CD4-positive, alpha-beta T cell (primary cell): Measurements from ENCODE around the gene HERC5. TPM values are rescaled to one million over a fixed set of nuclear protein-coding genes. Genes with fewer than 3 reads are reported as not detected.

Experiments used
- ATAC-seq: fragments of 200-7000 bp; cut with Tn5 transposase; one replicate; pipeline ENCODE4 v1.10.0; 2022; ENCODE audit warnings: mild to moderate bottlenecking; ENCODE audit not compliant: poor library complexity
- CTCF ChIA-PET: fragments of 350-600 bp; sonication (Branson Sonifier 250); formaldehyde crosslinking; loops from one replicate; lab custom pipeline; 2021; ENCODE audit warnings: antibody characterized with exemption, inconsistent platforms; lab: Charles Lee
- POLR2A ChIA-PET: fragments of 350-600 bp; sonication (Branson Sonifier 250); formaldehyde crosslinking; loops from one replicate; lab custom pipeline; 2021; ENCODE audit warnings: antibody characterized with exemption, inconsistent platforms; lab: Charles Lee
- DNase-seq, 14 experiments: peaks; one replicate each; pipeline ENCODE4 v3.0.0-alpha.2; 2013 to 2020; ENCODE audit warnings: mixed read lengths in 2 of 14
- H3K27ac ChIP-seq, 2 donors: one replicate each; pipeline versions ENCODE4 v1.5.1 to v1.7.0; 2013; ENCODE audit warnings: low read length in 2 of 2, low read depth in 1 of 2, mild to moderate bottlenecking in 1 of 2
- H3K27me3 ChIP-seq, 2 experiments: 1 replicate in 1 of 2; 2 replicates in 1 of 2; pipeline versions ENCODE4 v1.6.1 to v1.7.0; 2013; ENCODE audit warnings: low read length in 2 of 2, control low read depth in 1 of 2, mild to moderate bottlenecking in 1 of 2, moderate library complexity in 1 of 2; ENCODE audit not compliant: insufficient read depth in 2 of 2, control insufficient read depth in 1 of 2
- H3K36me3 ChIP-seq: one replicate; pipeline ENCODE4 v1.6.1; 2013; ENCODE audit warnings: low read length, control low read depth; ENCODE audit not compliant: insufficient read depth
- H3K4me1 ChIP-seq: one replicate; pipeline ENCODE4 v1.6.1; 2013; ENCODE audit warnings: low read length, control low read depth; ENCODE audit not compliant: insufficient read depth
- H3K4me3 ChIP-seq: one replicate; pipeline ENCODE4 v1.5.1; 2013; ENCODE audit warnings: mild to moderate bottlenecking, low read length, moderate library complexity
- H3K9me3 ChIP-seq, 2 experiments: 1 replicate in 1 of 2; 2 replicates in 1 of 2; pipeline versions ENCODE4 v1.6.1 to v1.7.0; 2013; ENCODE audit warnings: low read length in 2 of 2, mild to moderate bottlenecking in 2 of 2, control low read depth in 1 of 2, moderate library complexity in 1 of 2; ENCODE audit not compliant: control insufficient read depth in 1 of 2, insufficient read depth in 1 of 2
- H3K27ac Mint-ChIP-seq: one replicate; pipeline ENCODE4 v1.8.0; 2020; ENCODE audit warnings: mixed read lengths
- H3K27me3 Mint-ChIP-seq: one replicate; pipeline ENCODE4 v1.8.0; 2021; ENCODE audit warnings: mixed read lengths
- H3K36me3 Mint-ChIP-seq: one replicate; pipeline ENCODE4 v1.8.0; 2021; ENCODE audit warnings: low read depth, mixed read lengths
- H3K4me1 Mint-ChIP-seq: one replicate; pipeline ENCODE4 v1.8.0; 2021; ENCODE audit warnings: low read depth, mixed read lengths
- H3K4me3 Mint-ChIP-seq: one replicate; pipeline ENCODE4 v1.8.0; 2020; ENCODE audit warnings: mild to moderate bottlenecking, mixed read lengths
- H3K9me3 Mint-ChIP-seq: one replicate; pipeline ENCODE4 v1.8.0; 2020; ENCODE audit warnings: mixed read lengths
- CTCF ChIP-seq: fragments of 200-600 bp; IDR thresholded peaks from one replicate; pipeline ENCODE4 v1.8.0; 2022; ENCODE audit warnings: antibody characterized with exemption, mild to moderate bottlenecking
- intact Hi-C, 2 experiments: fragments of 100-400 bp; cut with DNase I in 1 of 2; cut with micrococcal nuclease in 1 of 2; formaldehyde crosslinking; loops; one replicate each; pipeline versions ENCODE4 v1.15.1 to v1.9.0; 2023 to 2025; cut with DNase I, micrococcal nuclease
- total RNA-seq, 174 experiments: library from RNA in 2 of 174; stranded (reverse) in 2 of 174; gene quantifications; one replicate each; pipeline ENCODE4 v1.2.3 and lab custom pipeline; 2021 to 2026

HERC5 gene
- total RNA-seq, 2 experiments from 2014 or later: 23.6 to 23.9 TPM

- no peak for ATAC-seq
- Histone ChIP-seq H3K4me1 (no peaks in the 10 kb centered on the region), H3K4me3 (no peak overlapping the region), H3K9me3 (no peaks in the 10 kb centered on the region), H3K27me3 (no peaks in the 10 kb centered on the region), H3K27ac (no peak overlapping the region), H3K36me3 (no peaks in the 10 kb centered on the region)
- ChIA-PET POLR2A (interaction anchor here (1.4 to 3.4 kb wide), 3 partner anchors 8 to 165 kb away, joined by 3 to 14 read pairs (median 13); partner anchors contain the start of genes HERC5 and PPM1K), CTCF (no interaction called here)
- Mint-ChIP-seq H3K4me3 (no peak overlapping the region), H3K36me3 (no peaks in the 10 kb centered on the region), H3K27ac (no peak overlapping the region), H3K27me3 (no peaks in the 10 kb centered on the region), H3K9me3 (no peaks in the 10 kb centered on the region), H3K4me1 (no peaks in the 10 kb centered on the region)
- no peak for DNase-seq
- no peak for TF ChIP-seq CTCF
- intact Hi-C loops: no loop called here
Observed at GRCh38 chr4:88449290-88449689, 7.6 kb upstream of the HERC5 start.

GRCh38 chr4:88451205-88451604, 5.7 kb upstream of the HERC5 start:
- H3K27ac ChIP-seq: no peak overlapping the region
- H3K4me1 Mint-ChIP-seq: peaks cover 8% of the 10 kb centered on the region
- peaks cover 13% of the 10 kb centered on the region for H3K4me1 ChIP-seq
- no peaks in the 10 kb centered on the region for H3K36me3 ChIP-seq
- no peak overlapping the region for H3K4me3 ChIP-seq
- peaks cover 4% of the 10 kb centered on the region for H3K36me3 Mint-ChIP-seq
- no peak for ATAC-seq
- H3K27ac Mint-ChIP-seq: no peak overlapping the region
- DNase-seq: no peak
- intact Hi-C loops: loop anchor here in 1 of 2 experiments (10.0 kb wide), 1 partner anchor 1516 kb away; the partner anchor contains the start of gene AFF1
- CTCF ChIA-PET: no interaction called here
- H3K9me3 ChIP-seq: no peaks in the 10 kb centered on the region
- no peak overlapping the region for H3K4me3 Mint-ChIP-seq
- POLR2A ChIA-PET: interaction anchor here (1.3 kb wide), 1 partner anchor 167 kb away, joined by 4 read pairs; the partner anchor contains the start of gene PPM1K
- no peaks in the 10 kb centered on the region for H3K27me3 Mint-ChIP-seq
- no peaks in the 10 kb centered on the region for H3K27me3 ChIP-seq
- TF ChIP-seq CTCF: no peak
- no peaks in the 10 kb centered on the region for H3K9me3 Mint-ChIP-seq

DNA sequence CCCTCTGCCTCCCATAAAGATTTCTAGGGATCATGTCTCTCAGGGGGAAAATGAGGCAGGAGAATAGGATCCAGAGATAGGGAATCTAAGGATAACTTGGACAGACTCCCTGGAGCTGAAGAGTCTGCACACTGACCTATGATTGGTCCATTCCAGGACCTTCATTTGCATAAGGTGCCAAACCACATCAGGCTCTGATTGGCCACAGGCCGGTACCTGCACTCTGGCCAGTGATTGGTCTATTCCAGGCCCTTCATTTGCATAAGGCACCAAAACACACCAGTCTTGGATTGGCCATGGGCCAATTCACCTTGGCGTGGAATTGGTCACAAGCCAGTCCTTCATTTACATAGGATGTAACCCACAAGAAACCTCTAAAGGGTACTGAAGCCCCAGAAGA, 4.0 kb upstream of the HERC5 start:
- intact Hi-C loops: loop anchor here in 1 of 2 experiments (10.0 kb wide), 1 partner anchor 1518 kb away; the partner anchor contains the start of gene AFF1
- peaks cover 20% of the 10 kb centered on the region for H3K4me1 ChIP-seq
- H3K4me3 Mint-ChIP-seq: no peak overlapping the region
- no peak overlapping the region for H3K4me3 ChIP-seq
- H3K27ac ChIP-seq: no peak overlapping the region
- POLR2A ChIA-PET: no interaction called here
- H3K27me3 Mint-ChIP-seq: no peaks in the 10 kb centered on the region
- DNase-seq (no peak), ATAC-seq (no peak)
- peaks cover 15% of the 10 kb centered on the region for H3K36me3 Mint-ChIP-seq
- no peaks in the 10 kb centered on the region for H3K36me3 ChIP-seq
- no peak for TF ChIP-seq CTCF
- no peak overlapping the region for H3K27ac Mint-ChIP-seq
- peaks cover 16% of the 10 kb centered on the region for H3K4me1 Mint-ChIP-seq
- CTCF ChIA-PET: no interaction called here
- H3K9me3 ChIP-seq: no peaks in the 10 kb centered on the region
- H3K9me3 Mint-ChIP-seq: no peaks in the 10 kb centered on the region
- no peaks in the 10 kb centered on the region for H3K27me3 ChIP-seq
